WERI-Rb-1 (cell line): Measurements from ENCODE around the gene TMEM38A.

Experiments used
- DNase-seq: peaks from one replicate; pipeline ENCODE4 v3.0.0-alpha.2; 2020
- H3K27ac ChIP-seq: fragments of 250-450 bp; sonication (Bioruptor Pico); 2 replicates; pipeline ENCODE4 v1.5.1; 2020; ENCODE audit warnings: mild to moderate bottlenecking, moderate library complexity
- H3K27me3 ChIP-seq: fragments of 250-450 bp; sonication (Bioruptor Pico); 2 replicates; pipeline ENCODE4 v1.5.1; 2021; ENCODE audit warnings: mild to moderate bottlenecking, low read depth, moderate library complexity; ENCODE audit not compliant: insufficient read depth, severe bottlenecking
- H3K36me3 ChIP-seq: fragments of 250-450 bp; sonication (Bioruptor Pico); 2 replicates; pipeline ENCODE4 v1.5.1; 2020; ENCODE audit warnings: mild to moderate bottlenecking, moderate library complexity
- H3K4me3 ChIP-seq: 2 replicates; pipeline ENCODE4 v1.5.1; 2011; ENCODE audit warnings: low read depth, mild to moderate bottlenecking, control low read depth, low read length
- H3K9me3 ChIP-seq: fragments of 250-450 bp; sonication (Bioruptor Pico); 2 replicates; pipeline ENCODE4 v1.5.1; 2021; ENCODE audit warnings: mild to moderate bottlenecking, moderate library complexity; ENCODE audit not compliant: severe bottlenecking
- TF ChIP-seq, protein P1 (sequence below): IDR thresholded peaks from 2 replicates; pipeline ENCODE4 v1.5.1; 2011; ENCODE audit warnings: low read depth, mild to moderate bottlenecking, control low read depth, inconsistent platforms, low read length

The TMEM38A gene

DNA sequence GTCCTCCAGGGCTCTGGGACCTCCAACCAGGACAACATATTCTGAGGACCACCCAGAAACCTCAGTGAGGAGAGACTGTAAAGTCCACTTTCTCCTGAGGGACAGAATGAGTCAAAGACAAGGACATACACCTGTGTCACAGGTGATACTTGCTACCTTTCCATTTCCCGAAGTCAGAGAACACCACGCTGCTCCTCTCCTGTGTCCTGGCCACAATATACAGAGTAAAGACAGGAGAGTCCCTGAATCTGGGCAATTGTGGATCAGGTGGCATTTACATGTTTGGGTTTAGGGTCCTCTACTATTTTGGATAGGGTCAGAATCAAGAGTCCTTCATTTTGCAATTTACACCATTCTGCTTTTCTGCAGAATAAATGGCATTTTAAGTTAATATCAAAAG lies 37.9 kb upstream of the TMEM38A start:
- DNase-seq: no peak
- no peaks in the 10 kb centered on the region for H3K9me3 ChIP-seq
- TF ChIP-seq, protein P1, sequence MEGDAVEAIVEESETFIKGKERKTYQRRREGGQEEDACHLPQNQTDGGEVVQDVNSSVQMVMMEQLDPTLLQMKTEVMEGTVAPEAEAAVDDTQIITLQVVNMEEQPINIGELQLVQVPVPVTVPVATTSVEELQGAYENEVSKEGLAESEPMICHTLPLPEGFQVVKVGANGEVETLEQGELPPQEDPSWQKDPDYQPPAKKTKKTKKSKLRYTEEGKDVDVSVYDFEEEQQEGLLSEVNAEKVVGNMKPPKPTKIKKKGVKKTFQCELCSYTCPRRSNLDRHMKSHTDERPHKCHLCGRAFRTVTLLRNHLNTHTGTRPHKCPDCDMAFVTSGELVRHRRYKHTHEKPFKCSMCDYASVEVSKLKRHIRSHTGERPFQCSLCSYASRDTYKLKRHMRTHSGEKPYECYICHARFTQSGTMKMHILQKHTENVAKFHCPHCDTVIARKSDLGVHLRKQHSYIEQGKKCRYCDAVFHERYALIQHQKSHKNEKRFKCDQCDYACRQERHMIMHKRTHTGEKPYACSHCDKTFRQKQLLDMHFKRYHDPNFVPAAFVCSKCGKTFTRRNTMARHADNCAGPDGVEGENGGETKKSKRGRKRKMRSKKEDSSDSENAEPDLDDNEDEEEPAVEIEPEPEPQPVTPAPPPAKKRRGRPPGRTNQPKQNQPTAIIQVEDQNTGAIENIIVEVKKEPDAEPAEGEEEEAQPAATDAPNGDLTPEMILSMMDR: no peak
- no peaks in the 10 kb centered on the region for H3K27me3 ChIP-seq
- peaks cover 32% of the 10 kb centered on the region for H3K36me3 ChIP-seq
- no peak overlapping the region for H3K4me3 ChIP-seq
- no peak overlapping the region for H3K27ac ChIP-seq

DNA sequence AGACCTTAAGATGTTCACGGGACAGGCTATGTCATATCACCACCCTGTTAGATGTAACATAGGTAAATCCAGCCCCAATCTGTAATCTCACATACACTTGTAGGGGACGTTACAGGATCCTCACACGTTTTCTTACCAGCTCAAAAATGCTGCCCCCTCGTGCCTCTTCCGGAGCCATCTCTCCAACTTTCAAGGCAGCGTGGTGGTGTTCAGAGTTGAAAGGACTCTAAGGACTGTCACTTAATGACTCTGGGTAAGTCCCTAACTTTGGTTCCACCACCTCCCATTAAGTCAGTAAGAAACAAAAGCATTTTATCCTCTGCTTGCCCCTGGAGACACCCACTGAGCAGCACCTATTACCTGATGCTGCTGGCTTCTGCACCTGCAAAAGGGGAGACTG lies 37.4 kb upstream of the TMEM38A start:
- Histone ChIP-seq H3K9me3 (no peaks in the 10 kb centered on the region), H3K27ac (no peak overlapping the region), H3K36me3 (peaks cover 33% of the 10 kb centered on the region), H3K27me3 (no peaks in the 10 kb centered on the region), H3K4me3 (no peak overlapping the region)
- TF ChIP-seq, protein P1: no peak
- DNase-seq: no peak

DNA sequence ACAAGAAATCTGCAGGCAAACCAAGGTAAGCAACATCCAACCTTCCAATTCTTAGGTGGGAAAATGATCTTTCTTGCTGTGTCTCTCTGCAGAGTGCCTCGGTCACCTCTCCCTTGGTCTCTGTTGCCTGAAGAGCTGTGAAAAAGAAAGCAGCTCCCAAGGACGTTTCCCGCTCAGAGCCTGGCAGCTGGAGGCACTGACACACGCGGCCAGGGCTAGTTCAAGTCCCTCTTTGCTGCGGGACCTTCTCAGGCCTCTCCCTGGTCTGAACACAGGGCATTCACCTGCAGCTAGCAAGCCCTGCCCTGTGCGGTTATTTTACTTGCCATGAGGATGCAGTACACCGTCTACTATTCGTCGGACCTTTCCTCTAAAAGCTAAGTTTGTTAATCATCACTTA lies 36.7 kb upstream of the TMEM38A start:
- no peak for DNase-seq
- TF ChIP-seq, protein P1: no peak
- Histone ChIP-seq H3K4me3 (no peak overlapping the region), H3K27me3 (no peaks in the 10 kb centered on the region), H3K36me3 (peaks cover 34% of the 10 kb centered on the region), H3K27ac (no peak overlapping the region), H3K9me3 (no peaks in the 10 kb centered on the region)

DNA sequence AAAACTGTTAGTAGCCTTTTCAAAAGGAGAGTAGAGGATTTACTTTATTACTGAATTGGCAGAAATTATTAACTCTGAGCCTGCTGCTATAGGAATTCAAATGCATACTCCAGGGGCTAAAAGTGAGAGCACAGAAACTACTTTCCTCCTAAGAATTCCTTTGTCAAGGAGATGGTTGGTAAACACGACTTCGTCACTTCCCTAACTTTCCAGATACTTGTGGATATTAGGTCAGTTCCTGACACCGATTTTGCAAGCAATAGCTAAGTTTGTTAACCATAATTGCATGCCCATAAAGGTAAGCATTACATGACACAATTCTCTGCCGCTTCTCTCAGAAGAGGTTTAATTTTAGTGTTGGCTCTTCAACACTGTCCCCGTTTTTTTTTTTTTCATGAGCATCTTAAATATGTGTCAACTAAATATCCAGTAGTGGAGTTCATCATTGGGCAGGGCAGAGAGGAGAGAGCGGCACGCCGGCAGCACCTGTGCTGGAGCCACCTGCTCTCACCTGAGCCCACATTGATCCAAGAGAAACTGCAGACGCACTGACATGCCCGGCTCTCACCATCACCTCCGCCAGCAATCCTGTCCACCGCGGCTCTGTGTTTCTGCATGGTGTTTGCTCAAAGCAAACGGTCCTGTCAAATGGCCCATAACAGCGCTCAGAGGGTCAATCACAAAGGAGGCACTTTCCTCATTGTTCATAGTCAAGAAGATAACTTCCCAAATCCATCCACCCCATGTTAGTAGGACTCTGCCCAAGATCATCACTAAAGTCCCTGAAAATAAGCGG lies 35.6 kb upstream of the TMEM38A start:
- Histone ChIP-seq H3K36me3 (peaks cover 41% of the 10 kb centered on the region), H3K9me3 (no peaks in the 10 kb centered on the region), H3K27ac (no peak overlapping the region), H3K27me3 (no peaks in the 10 kb centered on the region), H3K4me3 (no peak overlapping the region)
- TF ChIP-seq, protein P1: no peak
- no peak for DNase-seq

DNA sequence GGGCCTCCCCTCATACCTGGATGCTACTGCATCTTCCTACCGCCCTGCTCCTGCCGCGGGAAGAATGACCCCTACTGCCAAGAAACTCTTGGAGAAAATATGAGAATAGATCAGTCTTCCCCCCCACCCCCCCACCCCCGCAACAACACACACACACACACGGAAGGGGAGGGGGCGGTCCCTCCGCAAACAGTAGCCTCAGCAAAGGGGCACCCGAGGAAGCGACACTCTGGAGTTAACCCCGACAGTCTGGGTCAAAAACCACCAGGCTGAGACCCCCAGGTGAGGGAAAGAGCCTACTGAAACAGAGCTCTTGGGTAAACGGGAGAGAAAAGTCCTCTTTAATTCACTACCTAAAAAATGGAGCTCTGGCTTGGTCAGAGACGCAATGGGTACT lies 34.1 kb upstream of the TMEM38A start:
- peaks cover 53% of the 10 kb centered on the region for H3K36me3 ChIP-seq
- TF ChIP-seq, protein P1: no peak
- H3K4me3 ChIP-seq: peak overlapping the region; percentile 93
- no peak for DNase-seq
- H3K9me3 ChIP-seq: no peaks in the 10 kb centered on the region
- H3K27me3 ChIP-seq: no peaks in the 10 kb centered on the region
- peak overlapping the region; percentile 67; the same call in 1 of the 2 replicates for H3K27ac ChIP-seq
